Activated CD4-positive, alpha-beta memory T cell treated with anti-CD3 and anti-CD28 coated beads for 36 hours (primary cell): ENCODE measurements around the gene TANC1. TPM values are rescaled to one million over a fixed set of nuclear protein-coding genes. Genes with fewer than 3 reads are reported as not detected.

Experiments
- CTCF ChIA-PET: fragments of 350-600 bp; sonication (Branson Sonifier 250); formaldehyde crosslinking; loops from one replicate; lab custom pipeline; 2021; ENCODE audit warnings: antibody characterized with exemption, inconsistent platforms; lab: Charles Lee
- POLR2A ChIA-PET: fragments of 350-600 bp; sonication (Branson Sonifier 250); formaldehyde crosslinking; loops from one replicate; lab custom pipeline; 2021; ENCODE audit warnings: antibody characterized with exemption; lab: Charles Lee
- DNase-seq: peaks from one replicate; pipeline ENCODE4 v3.0.0-alpha.2; 2020
- H3K27ac Mint-ChIP-seq: one replicate; pipeline ENCODE4 v1.8.0; 2021; ENCODE audit warnings: mixed read lengths
- H3K27me3 Mint-ChIP-seq: one replicate; pipeline ENCODE4 v1.8.0; 2021; ENCODE audit warnings: mixed read lengths
- H3K36me3 Mint-ChIP-seq: one replicate; pipeline ENCODE4 v1.8.0; 2021; ENCODE audit warnings: mixed read lengths
- H3K4me1 Mint-ChIP-seq: one replicate; pipeline ENCODE4 v1.8.0; 2021; ENCODE audit warnings: low read depth, mixed read lengths
- H3K4me3 Mint-ChIP-seq: one replicate; pipeline ENCODE4 v1.8.0; 2021; ENCODE audit warnings: mild to moderate bottlenecking, mixed read lengths
- H3K9me3 Mint-ChIP-seq: one replicate; pipeline ENCODE4 v1.8.0; 2021; ENCODE audit warnings: mixed read lengths
- intact Hi-C: fragments of 100-400 bp; cut with micrococcal nuclease; formaldehyde crosslinking; loops from one replicate; pipeline ENCODE4 v1.15.1; 2023
- total RNA-seq, 2 experiments: library from RNA; stranded (reverse); gene quantifications; one replicate each; pipeline ENCODE4 v1.2.3, GENCODE V29; 2021

TANC1 gene
- total RNA-seq, 2 experiments from 2014 or later = 0.63 to 0.86 TPM

GRCh38 chr2:159063677-159064076 lies 95.2 kb downstream of the TANC1 start:
- intact Hi-C loops = no loop called here
- no peaks in the 10 kb centered on the region for H3K27me3 Mint-ChIP-seq
- H3K9me3 Mint-ChIP-seq = no peaks in the 10 kb centered on the region
- CTCF ChIA-PET = interaction anchor here (1.0 kb wide), 1 partner anchor 55 kb away, joined by 3 read pairs; no protein-coding TSS in a partner anchor
- H3K36me3 Mint-ChIP-seq = no peaks in the 10 kb centered on the region
- no peak for DNase-seq
- no peak overlapping the region for H3K27ac Mint-ChIP-seq
- POLR2A ChIA-PET = no interaction called here
- no peak overlapping the region for H3K4me3 Mint-ChIP-seq
- H3K4me1 Mint-ChIP-seq = no peaks in the 10 kb centered on the region

- Mint-ChIP-seq H3K27ac (no peak overlapping the region), H3K36me3 (no peaks in the 10 kb centered on the region), H3K9me3 (no peaks in the 10 kb centered on the region), H3K4me3 (no peak overlapping the region), H3K4me1 (no peaks in the 10 kb centered on the region), H3K27me3 (no peaks in the 10 kb centered on the region)
- CTCF ChIA-PET = no interaction called here
- POLR2A ChIA-PET = no interaction called here
- intact Hi-C loops = no loop called here
- DNase-seq = no peak
These were observed 96.2 kb downstream of the TANC1 start for GRCh38 chr2:159064446-159065301.

GRCh38 chr2:159065313-159065712 lies 96.9 kb downstream of the TANC1 start:
- Mint-ChIP-seq H3K4me1 (no peaks in the 10 kb centered on the region), H3K9me3 (no peaks in the 10 kb centered on the region), H3K27ac (no peak overlapping the region), H3K36me3 (no peaks in the 10 kb centered on the region), H3K27me3 (no peaks in the 10 kb centered on the region), H3K4me3 (no peak overlapping the region)
- ChIA-PET POLR2A (no interaction called here), CTCF (no interaction called here)
- intact Hi-C loops = no loop called here
- no peak for DNase-seq

- no peaks in the 10 kb centered on the region for H3K4me1 Mint-ChIP-seq
- intact Hi-C loops = no loop called here
- ChIA-PET CTCF (no interaction called here), POLR2A (no interaction called here)
- no peaks in the 10 kb centered on the region for H3K27me3 Mint-ChIP-seq
- no peak for DNase-seq
- H3K36me3 Mint-ChIP-seq = no peaks in the 10 kb centered on the region
- no peak overlapping the region for H3K4me3 Mint-ChIP-seq
- H3K27ac Mint-ChIP-seq = no peak overlapping the region
- H3K9me3 Mint-ChIP-seq = no peaks in the 10 kb centered on the region
These were observed 97.5 kb downstream of the TANC1 start for GRCh38 chr2:159065891-159066290.

- Mint-ChIP-seq H3K27me3 (no peaks in the 10 kb centered on the region), H3K9me3 (no peaks in the 10 kb centered on the region), H3K4me1 (no peaks in the 10 kb centered on the region), H3K4me3 (no peak overlapping the region), H3K36me3 (no peaks in the 10 kb centered on the region), H3K27ac (no peak overlapping the region)
- ChIA-PET POLR2A (no interaction called here), CTCF (no interaction called here)
- intact Hi-C loops = no loop called here
- no peak for DNase-seq
These were observed 98.2 kb downstream of the TANC1 start for GRCh38 chr2:159066541-159067156.

GRCh38 chr2:159067971-159068370 lies 99.5 kb downstream of the TANC1 start:
- intact Hi-C loops = no loop called here
- Mint-ChIP-seq H3K27ac (no peak overlapping the region), H3K4me1 (no peaks in the 10 kb centered on the region), H3K4me3 (no peak overlapping the region), H3K36me3 (no peaks in the 10 kb centered on the region), H3K9me3 (no peaks in the 10 kb centered on the region), H3K27me3 (no peaks in the 10 kb centered on the region)
- CTCF ChIA-PET = no interaction called here
- no peak for DNase-seq
- POLR2A ChIA-PET = no interaction called here

- no peaks in the 10 kb centered on the region for H3K4me1 Mint-ChIP-seq
- H3K27ac Mint-ChIP-seq = no peak overlapping the region
- H3K9me3 Mint-ChIP-seq = no peaks in the 10 kb centered on the region
- intact Hi-C loops = no loop called here
- no peak overlapping the region for H3K4me3 Mint-ChIP-seq
- DNase-seq = no peak
- H3K36me3 Mint-ChIP-seq = no peaks in the 10 kb centered on the region
- POLR2A ChIA-PET = no interaction called here
- H3K27me3 Mint-ChIP-seq = no peaks in the 10 kb centered on the region
- CTCF ChIA-PET = no interaction called here
These were observed 100.8 kb downstream of the TANC1 start for GRCh38 chr2:159069229-159069628.

GRCh38 chr2:159070235-159070634 lies 101.8 kb downstream of the TANC1 start:
- no peak overlapping the region for H3K4me3 Mint-ChIP-seq
- CTCF ChIA-PET = no interaction called here
- no peaks in the 10 kb centered on the region for H3K27me3 Mint-ChIP-seq
- H3K4me1 Mint-ChIP-seq = no peaks in the 10 kb centered on the region
- no peaks in the 10 kb centered on the region for H3K36me3 Mint-ChIP-seq
- POLR2A ChIA-PET = no interaction called here
- intact Hi-C loops = no loop called here
- DNase-seq = no peak
- no peaks in the 10 kb centered on the region for H3K9me3 Mint-ChIP-seq
- H3K27ac Mint-ChIP-seq = no peak overlapping the region

- POLR2A ChIA-PET = no interaction called here
- no peak for DNase-seq
- CTCF ChIA-PET = no interaction called here
- no peak overlapping the region for H3K4me3 Mint-ChIP-seq
- H3K27me3 Mint-ChIP-seq = no peaks in the 10 kb centered on the region
- H3K36me3 Mint-ChIP-seq = no peaks in the 10 kb centered on the region
- intact Hi-C loops = no loop called here
- no peaks in the 10 kb centered on the region for H3K4me1 Mint-ChIP-seq
- H3K9me3 Mint-ChIP-seq = no peaks in the 10 kb centered on the region
- no peak overlapping the region for H3K27ac Mint-ChIP-seq
These were observed 102.9 kb downstream of the TANC1 start for GRCh38 chr2:159071190-159071915.

GRCh38 chr2:159072795-159073194 lies 104.4 kb downstream of the TANC1 start:
- Mint-ChIP-seq H3K4me3 (no peak overlapping the region), H3K36me3 (no peaks in the 10 kb centered on the region), H3K27ac (no peak overlapping the region), H3K9me3 (no peaks in the 10 kb centered on the region), H3K4me1 (no peaks in the 10 kb centered on the region), H3K27me3 (no peaks in the 10 kb centered on the region)
- intact Hi-C loops = no loop called here
- DNase-seq = no peak
- CTCF ChIA-PET = no interaction called here
- POLR2A ChIA-PET = no interaction called here

- ChIA-PET POLR2A (no interaction called here), CTCF (no interaction called here)
- H3K9me3 Mint-ChIP-seq = no peaks in the 10 kb centered on the region
- H3K36me3 Mint-ChIP-seq = no peaks in the 10 kb centered on the region
- no peaks in the 10 kb centered on the region for H3K4me1 Mint-ChIP-seq
- H3K27ac Mint-ChIP-seq = no peak overlapping the region
- no peaks in the 10 kb centered on the region for H3K27me3 Mint-ChIP-seq
- DNase-seq = no peak
- intact Hi-C loops = no loop called here
- no peak overlapping the region for H3K4me3 Mint-ChIP-seq
These were observed 104.8 kb downstream of the TANC1 start for GRCh38 chr2:159073256-159073655.

- Mint-ChIP-seq H3K27ac (no peak overlapping the region), H3K9me3 (no peaks in the 10 kb centered on the region), H3K4me1 (no peaks in the 10 kb centered on the region), H3K36me3 (no peaks in the 10 kb centered on the region), H3K4me3 (no peak overlapping the region), H3K27me3 (no peaks in the 10 kb centered on the region)
- ChIA-PET CTCF (no interaction called here), POLR2A (interaction anchor here (0.6 kb wide), 1 partner anchor 31 kb away, joined by 4 read pairs; no protein-coding TSS in a partner anchor)
- intact Hi-C loops = no loop called here
- DNase-seq = no peak
These were observed 106.2 kb downstream of the TANC1 start for GRCh38 chr2:159074605-159075004.
